ENCODE results near the gene ATP6V0E2.

The ATP6V0E2 gene

DNA sequence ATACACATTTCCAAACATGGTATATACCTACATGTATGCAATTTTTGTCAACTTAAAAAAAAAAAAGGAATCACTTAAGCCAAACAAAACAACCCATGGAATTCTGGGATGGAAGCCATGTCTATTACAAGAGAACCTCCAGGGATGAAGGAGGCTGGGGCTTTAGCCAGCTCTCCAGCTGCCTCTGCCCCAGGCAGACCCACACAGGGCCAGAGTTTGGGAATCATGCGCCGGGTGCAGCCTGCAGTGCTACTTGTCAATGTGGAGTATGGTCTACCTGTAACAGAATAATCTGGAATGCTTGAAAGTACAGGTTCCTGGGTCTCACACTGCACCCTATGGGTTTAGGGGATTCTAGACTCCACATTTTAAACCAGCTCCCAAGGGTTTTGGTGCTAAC, 10.8 kb downstream of the ATP6V0E2 start:
- Histone ChIP-seq H3K4me2 (ENCODE audit: low read length) (no peak overlapping the region), H3K79me2 (ENCODE audit: control insufficient read depth, low read length) (no peaks in the 10 kb centered on the region), H4K20me1 (ENCODE audit: control insufficient read depth, insufficient read depth, low read depth, low read length) (no peaks in the 10 kb centered on the region), H3K27ac (ENCODE audit: low read depth, low read length) (no peak overlapping the region), H3K4me1 (ENCODE audit: control insufficient read depth, low read length) (peaks cover 14% of the 10 kb centered on the region), H3F3A (ENCODE audit: control insufficient read depth, insufficient read depth) (no peaks in the 10 kb centered on the region; the same call in 1 of the 2 replicates), H3K9me3 (ENCODE audit: control insufficient read depth, insufficient read depth, low read length) (no peaks in the 10 kb centered on the region), H3K27me3 (ENCODE audit: control insufficient read depth, low read length) (no peaks in the 10 kb centered on the region), H3K36me3 (ENCODE audit: control insufficient read depth, low read length) (no peaks in the 10 kb centered on the region), H3K9me2 (replicated peaks; ENCODE audit: control insufficient read depth, low read length) (no peaks in the 10 kb centered on the region), H3K4me3 (ENCODE audit: low read length) (no peak overlapping the region)
- no peak for TF ChIP-seq EZH2phosphoT487 (IDR thresholded peaks at IDR 0.05; ENCODE audit: borderline replicate concordance, low read length)
- TF ChIP-seq, protein P1, sequence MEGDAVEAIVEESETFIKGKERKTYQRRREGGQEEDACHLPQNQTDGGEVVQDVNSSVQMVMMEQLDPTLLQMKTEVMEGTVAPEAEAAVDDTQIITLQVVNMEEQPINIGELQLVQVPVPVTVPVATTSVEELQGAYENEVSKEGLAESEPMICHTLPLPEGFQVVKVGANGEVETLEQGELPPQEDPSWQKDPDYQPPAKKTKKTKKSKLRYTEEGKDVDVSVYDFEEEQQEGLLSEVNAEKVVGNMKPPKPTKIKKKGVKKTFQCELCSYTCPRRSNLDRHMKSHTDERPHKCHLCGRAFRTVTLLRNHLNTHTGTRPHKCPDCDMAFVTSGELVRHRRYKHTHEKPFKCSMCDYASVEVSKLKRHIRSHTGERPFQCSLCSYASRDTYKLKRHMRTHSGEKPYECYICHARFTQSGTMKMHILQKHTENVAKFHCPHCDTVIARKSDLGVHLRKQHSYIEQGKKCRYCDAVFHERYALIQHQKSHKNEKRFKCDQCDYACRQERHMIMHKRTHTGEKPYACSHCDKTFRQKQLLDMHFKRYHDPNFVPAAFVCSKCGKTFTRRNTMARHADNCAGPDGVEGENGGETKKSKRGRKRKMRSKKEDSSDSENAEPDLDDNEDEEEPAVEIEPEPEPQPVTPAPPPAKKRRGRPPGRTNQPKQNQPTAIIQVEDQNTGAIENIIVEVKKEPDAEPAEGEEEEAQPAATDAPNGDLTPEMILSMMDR (IDR thresholded peaks at IDR 0.05; ENCODE audit: low read depth, low read length, poor library complexity, severe bottlenecking): no peak

DNA sequence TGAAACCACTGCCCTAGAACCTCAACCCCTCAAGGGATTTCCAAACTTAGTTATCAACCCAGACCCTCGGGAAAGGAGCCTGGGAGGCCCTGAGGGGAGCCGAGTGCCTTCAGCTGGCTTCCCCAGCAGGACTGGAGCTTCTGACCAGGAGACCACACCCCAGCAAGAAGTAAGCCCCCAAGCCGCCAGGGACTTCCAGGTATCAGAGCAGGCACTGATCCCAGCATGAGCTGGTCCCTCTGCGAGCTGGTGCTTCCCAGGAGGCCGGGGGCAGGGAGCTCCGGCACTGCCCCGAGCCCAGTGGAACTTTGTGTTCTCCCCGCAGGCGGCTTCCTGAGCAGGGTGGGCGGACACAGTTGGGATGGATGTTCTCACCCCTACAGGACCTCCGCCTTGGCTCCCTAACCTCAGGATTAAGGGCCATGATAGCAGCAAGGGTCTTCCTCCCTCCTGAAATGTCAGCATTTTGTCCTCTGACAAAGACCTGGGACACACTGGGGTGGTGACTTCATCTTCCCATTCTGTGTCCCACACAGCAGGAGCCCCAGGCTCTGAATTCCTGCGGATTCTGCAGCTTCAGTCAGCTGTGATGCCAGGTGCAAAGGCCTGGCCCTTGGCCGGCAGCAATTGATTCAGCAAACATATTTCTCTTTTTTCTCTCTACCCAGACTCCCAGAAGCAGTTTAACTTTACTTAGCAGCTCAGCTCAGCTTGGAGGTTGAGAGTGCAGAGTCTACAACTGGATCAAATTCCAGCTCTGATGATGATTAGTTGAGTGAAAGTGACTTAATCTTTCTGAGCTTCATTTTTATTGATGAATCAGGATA, 11.6 kb downstream of the ATP6V0E2 start:
- Histone ChIP-seq H3K79me2 (ENCODE audit: control insufficient read depth, low read length) (no peaks in the 10 kb centered on the region), H3F3A (ENCODE audit: control insufficient read depth, insufficient read depth) (no peaks in the 10 kb centered on the region; the same call in 1 of the 2 replicates), H3K9me3 (ENCODE audit: control insufficient read depth, insufficient read depth, low read length) (no peaks in the 10 kb centered on the region), H3K4me2 (ENCODE audit: low read length) (no peak overlapping the region), H3K9me2 (replicated peaks; ENCODE audit: control insufficient read depth, low read length) (no peaks in the 10 kb centered on the region), H3K27me3 (ENCODE audit: control insufficient read depth, low read length) (no peaks in the 10 kb centered on the region), H3K4me1 (ENCODE audit: control insufficient read depth, low read length) (peaks cover 14% of the 10 kb centered on the region), H3K4me3 (ENCODE audit: low read length) (no peak overlapping the region), H3K36me3 (ENCODE audit: control insufficient read depth, low read length) (no peaks in the 10 kb centered on the region), H4K20me1 (ENCODE audit: control insufficient read depth, insufficient read depth, low read depth, low read length) (no peaks in the 10 kb centered on the region), H3K27ac (ENCODE audit: low read depth, low read length) (no peak overlapping the region)
- TF ChIP-seq, protein P1 (IDR thresholded peaks at IDR 0.05; ENCODE audit: low read depth, low read length, poor library complexity, severe bottlenecking): no peak
- no peak for TF ChIP-seq EZH2phosphoT487 (IDR thresholded peaks at IDR 0.05; ENCODE audit: borderline replicate concordance, low read length)

DNA sequence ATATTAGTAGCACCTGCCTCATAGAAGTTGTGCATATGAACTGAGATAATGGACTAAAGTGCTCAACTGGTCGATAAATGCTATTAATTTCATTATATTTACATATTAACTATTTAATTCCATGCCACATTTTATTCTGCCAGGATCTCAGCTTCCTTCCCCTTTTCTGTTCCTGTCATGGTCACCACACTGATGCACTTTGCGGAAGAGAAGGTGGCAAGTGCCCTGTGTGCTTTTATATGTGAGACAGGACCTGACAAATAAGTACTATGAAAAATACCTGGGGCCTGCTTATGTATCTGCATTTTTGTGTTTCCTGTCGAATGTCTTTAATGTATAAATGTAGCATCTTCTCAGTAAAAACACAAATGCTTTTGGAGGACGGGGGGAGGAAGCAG, 12.2 kb downstream of the ATP6V0E2 start:
- Histone ChIP-seq H3F3A (ENCODE audit: control insufficient read depth, insufficient read depth) (no peaks in the 10 kb centered on the region; the same call in 1 of the 2 replicates), H3K27me3 (ENCODE audit: control insufficient read depth, low read length) (no peaks in the 10 kb centered on the region), H3K4me3 (ENCODE audit: low read length) (no peak overlapping the region), H3K4me1 (ENCODE audit: control insufficient read depth, low read length) (peaks cover 14% of the 10 kb centered on the region), H3K4me2 (ENCODE audit: low read length) (0 out of 2 replicates have a peak overlapping the region, but pooled peaks have one; percentile 1), H3K79me2 (ENCODE audit: control insufficient read depth, low read length) (no peaks in the 10 kb centered on the region), H3K9me2 (replicated peaks; ENCODE audit: control insufficient read depth, low read length) (no peaks in the 10 kb centered on the region), H3K27ac (ENCODE audit: low read depth, low read length) (no peak overlapping the region), H3K9me3 (ENCODE audit: control insufficient read depth, insufficient read depth, low read length) (no peaks in the 10 kb centered on the region), H4K20me1 (ENCODE audit: control insufficient read depth, insufficient read depth, low read depth, low read length) (no peaks in the 10 kb centered on the region), H3K36me3 (ENCODE audit: control insufficient read depth, low read length) (no peaks in the 10 kb centered on the region)
- TF ChIP-seq EZH2phosphoT487 (IDR thresholded peaks at IDR 0.05; ENCODE audit: borderline replicate concordance, low read length): no peak
- TF ChIP-seq, protein P1 (IDR thresholded peaks at IDR 0.05; ENCODE audit: low read depth, low read length, poor library complexity, severe bottlenecking): no peak

Measured in DOHH2 (cell line).